K562 (cell line): ENCODE results near the gene IDH1.

Source experiments
- CBX5 ChIP-seq: IDR thresholded peaks from 2 replicates; pipeline ENCODE4 v1.6.1; 2014; ENCODE audit warnings: low read depth, borderline replicate concordance
- CTCF ChIP-seq, 3 experiments: IDR thresholded peaks in 2 of 3; conservative IDR thresholded peaks in 1 of 3; 2 replicates each; pipeline ENCODE4 v1.5.1; 2011 to 2012; ENCODE audit warnings: low read length in 3 of 3, mild to moderate bottlenecking in 3 of 3, control low read depth in 2 of 3, improper control_type of control experiment in 1 of 3, inconsistent platforms in 1 of 3, low read depth in 1 of 3, mixed read lengths in 1 of 3, moderate library complexity in 1 of 3; ENCODE audit not compliant: insufficient read depth in 2 of 3
- FOS ChIP-seq: IDR thresholded peaks from 3 replicates; pipeline ENCODE4 v1.6.1; 2011; ENCODE audit not compliant: insufficient read length; ENCODE audit errors: extremely low read depth
- HBP1 ChIP-seq: fragments of 450-650 bp; formaldehyde crosslinking; IDR thresholded peaks from 2 replicates; pipeline ENCODE4 v1.4.0; 2022; ENCODE audit warnings: missing genetic modification characterization
- MAFF ChIP-seq: IDR thresholded peaks from 2 replicates; pipeline ENCODE4 v1.6.1; 2012; ENCODE audit warnings: low read length, improper control_type of control experiment
- MXI1 ChIP-seq: IDR thresholded peaks from 2 replicates; pipeline ENCODE4 v1.6.1; 2011; ENCODE audit warnings: low read depth, mild to moderate bottlenecking, improper control_type of control experiment, low read length
- POLR2AphosphoS5 ChIP-seq: IDR thresholded peaks from 2 replicates; pipeline ENCODE4 v1.6.1; 2011; ENCODE audit warnings: mild to moderate bottlenecking, low read depth, low read length, moderate library complexity; ENCODE audit not compliant: control insufficient read depth, insufficient read depth
- SP1 ChIP-seq: sonication (generic); formaldehyde crosslinking; IDR thresholded peaks from 2 replicates; pipeline ENCODE4 v1.8.1; 2022; ENCODE audit warnings: mild to moderate bottlenecking, missing genetic modification reagents
- YY1 ChIP-seq, 3 experiments: IDR thresholded peaks; 2 replicates each; pipeline ENCODE4 v1.6.1; 2011; ENCODE audit warnings: low read length in 2 of 3, mild to moderate bottlenecking in 2 of 3, moderate library complexity in 2 of 3, borderline replicate concordance in 1 of 3, control low read depth in 1 of 3, low read depth in 1 of 3; ENCODE audit not compliant: insufficient read depth in 3 of 3, insufficient replicate concordance in 2 of 3, control insufficient read depth in 1 of 3, insufficient read length in 1 of 3; ENCODE audit errors: extremely low read depth in 1 of 3
- ZNF197 ChIP-seq: fragments of 200-800 bp; sonication (Bioruptor generic); IDR thresholded peaks from 2 replicates; pipeline ENCODE4 v1.6.1; 2016; ENCODE audit warnings: low read depth, missing genetic modification characterization, missing compliant biosample characterization
- ZNF436 ChIP-seq: fragments of 250-450, 450-650 bp; sonication (Bioruptor Pico); formaldehyde crosslinking; IDR thresholded peaks from 2 replicates; pipeline ENCODE4 v1.7.0; 2020; ENCODE audit warnings: mild to moderate bottlenecking

GRCh38 chr2:208189069-208189809, 65.6 kb downstream of the IDH1 start:
- TF ChIP-seq HBP1 (CRISPR knock-in tag) (no peak), YY1 (IDR thresholded peaks at IDR 0.05; ENCODE audit: borderline replicate concordance in 1 of 3, control insufficient read depth in 1 of 3, extremely low read depth in 1 of 3, insufficient read depth in 3 of 3, insufficient read length in 1 of 3, insufficient replicate concordance in 2 of 3, low read depth in 1 of 3, low read length in 2 of 3) (no peak), CTCF (IDR thresholded peaks at IDR 0.05 in 2 of 3, conservative IDR thresholded peaks at IDR 0.05 in 1 of 3; ENCODE audit: insufficient read depth in 2 of 3, low read depth in 1 of 3, low read length in 3 of 3) (no peak), MXI1 (no peak), POLR2AphosphoS5 (no peak), MAFF (no peak), ZNF436 (CRISPR knock-in tag) (no peak), FOS (no peak), SP1 (CRISPR knock-in tag) (no peak), CBX5 (no peak), ZNF197 (no peak)
